ENCODE data around the gene MTNR1B.

Gene MTNR1B

GRCh38 chr11:92969634-92970347 is at the start of gene MTNR1B:
TSS of gene MTNR1B (plus strand) at chr11:92969651. CDS start at chr11:92969726, 75 bp downstream.
- DNase-seq (ENCODE audit: low spot score), result no peak

GRCh38 chr11:92920331-92920730 is 49.1 kb upstream of the MTNR1B start:
- no peak for DNase-seq (ENCODE audit: low spot score)

GRCh38 chr11:92922731-92923130 is 46.7 kb upstream of the MTNR1B start:
- no peak for DNase-seq (ENCODE audit: low spot score)

- no peak for DNase-seq (ENCODE audit: low spot score)
These were observed 40.2 kb upstream of the MTNR1B start for GRCh38 chr11:92929246-92929645.

GRCh38 chr11:92929653-92930052 is 39.8 kb upstream of the MTNR1B start:
- DNase-seq (ENCODE audit: low spot score), result no peak

- no peak for DNase-seq (ENCODE audit: low spot score)
These were observed 37.6 kb upstream of the MTNR1B start for GRCh38 chr11:92931746-92932422.

GRCh38 chr11:92939305-92939704 is 30.1 kb upstream of the MTNR1B start:
- no peak for DNase-seq (ENCODE audit: low spot score)

GRCh38 chr11:92941676-92942571 is 27.5 kb upstream of the MTNR1B start:
- peak; percentile 57 for DNase-seq (ENCODE audit: low spot score)

GRCh38 chr11:92946707-92947106 is 22.7 kb upstream of the MTNR1B start:
- DNase-seq (ENCODE audit: low spot score), result no peak

GRCh38 chr11:92948116-92948515 is 21.3 kb upstream of the MTNR1B start:
- DNase-seq (ENCODE audit: low spot score), result no peak

- DNase-seq (ENCODE audit: low spot score), result no peak
These were observed 15.4 kb upstream of the MTNR1B start for GRCh38 chr11:92954003-92954402.

- no peak for DNase-seq (ENCODE audit: low spot score)
These were observed 13.6 kb upstream of the MTNR1B start for GRCh38 chr11:92955860-92956259.

- no peak for DNase-seq (ENCODE audit: low spot score)
These were observed 8.6 kb upstream of the MTNR1B start for GRCh38 chr11:92960886-92961285.

- no peak for DNase-seq (ENCODE audit: low spot score)
These were observed 7.0 kb upstream of the MTNR1B start for GRCh38 chr11:92962446-92962845.

- DNase-seq (ENCODE audit: low spot score), result no peak
These were observed 5.0 kb upstream of the MTNR1B start for GRCh38 chr11:92964471-92964870.

- DNase-seq (ENCODE audit: low spot score), result no peak
These were observed 4.3 kb upstream of the MTNR1B start for GRCh38 chr11:92965196-92965595.

- DNase-seq (ENCODE audit: low spot score), result no peak
These were observed 2.3 kb upstream of the MTNR1B start for GRCh38 chr11:92967178-92967577.

GRCh38 chr11:92967867-92968266 is 1.6 kb upstream of the MTNR1B start:
- DNase-seq (ENCODE audit: low spot score), result no peak

GRCh38 chr11:92969293-92969633 is 188 bp upstream of the MTNR1B start:
- DNase-seq (ENCODE audit: low spot score), result no peak

GRCh38 chr11:92972248-92972647 is 2.8 kb downstream of the MTNR1B start:
- DNase-seq (ENCODE audit: low spot score), result no peak

- no peak for DNase-seq (ENCODE audit: low spot score)
These were observed 5.8 kb downstream of the MTNR1B start for GRCh38 chr11:92975285-92975684.

GRCh38 chr11:92976681-92977080 is 7.2 kb downstream of the MTNR1B start:
- DNase-seq (ENCODE audit: low spot score), result no peak

- no peak for DNase-seq (ENCODE audit: low spot score)
These were observed 8.0 kb downstream of the MTNR1B start for GRCh38 chr11:92977401-92977800.

Data from NAMALWA (cell line).